ENCODE data around the gene ZBTB7B.
A peak's percentile ranks its signal among the peaks of the same experiment; 100 is the strongest.

Gene ZBTB7B

GRCh38 chr1:155057788-155058211, 55.2 kb downstream of the ZBTB7B start:
- no peak overlapping the region for H3K4me3 Mint-ChIP-seq
- H3K9me3 Mint-ChIP-seq = no peaks in the 10 kb centered on the region
- peaks cover 44% of the 10 kb centered on the region for H3K4me1 Mint-ChIP-seq (ENCODE audit: low read depth)
- no peak overlapping the region for H3K27ac Mint-ChIP-seq
- peaks cover 2% of the 10 kb centered on the region for H3K27me3 Mint-ChIP-seq
- intact Hi-C loops (cut with micrococcal nuclease) = no loop called here
- H3K36me3 Mint-ChIP-seq (ENCODE audit: low read depth) = peaks cover 99% of the 10 kb centered on the region

DNA sequence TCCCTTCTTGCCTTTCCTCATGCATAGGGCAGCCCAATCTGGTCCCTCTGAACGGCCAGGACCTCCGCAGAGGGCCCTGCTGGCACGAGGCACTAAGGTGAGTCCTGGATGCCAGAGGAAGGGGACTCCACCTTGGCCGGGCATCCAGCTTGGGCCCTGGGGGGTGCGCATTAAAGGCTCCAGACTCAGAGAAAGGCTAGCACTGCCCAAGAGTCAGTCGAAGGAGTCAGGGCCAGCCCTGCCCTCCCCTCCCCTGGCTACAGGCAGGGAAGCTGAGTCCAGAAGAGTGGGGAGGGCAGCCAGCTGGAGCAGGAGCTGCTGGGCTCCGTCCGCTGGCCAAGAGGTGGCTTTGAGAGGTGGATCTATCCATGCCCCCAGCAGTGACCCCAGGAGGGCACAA, 58.1 kb downstream of the ZBTB7B start:
- peaks cover 60% of the 10 kb centered on the region for H3K4me1 Mint-ChIP-seq (ENCODE audit: low read depth)
- H3K27me3 Mint-ChIP-seq = peaks cover 9% of the 10 kb centered on the region
- intact Hi-C loops (cut with micrococcal nuclease) = loop anchor here (1.0 kb wide), 1 partner anchor 15 kb away; no protein-coding TSS in a partner anchor
- H3K27ac Mint-ChIP-seq = no peak overlapping the region
- H3K4me3 Mint-ChIP-seq = no peak overlapping the region
- no peaks in the 10 kb centered on the region for H3K9me3 Mint-ChIP-seq
- H3K36me3 Mint-ChIP-seq (ENCODE audit: low read depth) = peaks cover 78% of the 10 kb centered on the region

GRCh38 chr1:155061381-155062150, 59.0 kb downstream of the ZBTB7B start:
- intact Hi-C loops (cut with micrococcal nuclease) = loop anchor here (1.0 kb wide), 1 partner anchor 16 kb away; no protein-coding TSS in a partner anchor
- Mint-ChIP-seq H3K27ac (no peak overlapping the region), H3K36me3 (ENCODE audit: low read depth) (peaks cover 78% of the 10 kb centered on the region), H3K4me1 (ENCODE audit: low read depth) (peaks cover 60% of the 10 kb centered on the region), H3K4me3 (no peak overlapping the region), H3K9me3 (no peaks in the 10 kb centered on the region), H3K27me3 (peaks cover 9% of the 10 kb centered on the region)

DNA sequence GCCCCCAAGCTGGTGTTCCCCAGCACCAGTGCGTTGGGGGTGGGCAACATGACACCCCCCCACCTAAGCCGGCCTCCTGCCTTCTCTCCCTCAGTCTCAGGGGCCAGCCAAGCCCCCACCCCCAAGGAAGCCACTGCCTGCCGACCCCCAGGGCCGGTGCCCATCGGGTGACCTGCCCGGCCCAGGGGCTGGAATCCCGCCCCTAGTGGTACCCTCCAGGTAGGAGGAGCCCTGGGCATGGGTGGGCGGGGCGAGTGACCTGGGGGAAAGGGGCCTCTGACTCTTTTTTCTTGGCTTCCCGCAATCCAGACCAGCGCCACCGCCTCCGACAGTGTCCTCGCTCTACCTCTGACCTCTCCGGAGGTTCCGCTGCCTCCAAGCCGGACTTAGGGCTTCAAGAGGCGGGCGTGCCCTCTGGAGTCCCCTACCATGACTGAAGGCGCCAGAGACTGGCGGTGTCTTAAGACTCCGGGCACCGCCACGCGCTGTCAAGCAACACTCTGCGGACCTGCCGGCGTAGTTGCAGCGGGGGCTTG, 59.6 kb downstream of the ZBTB7B start:
- Mint-ChIP-seq H3K9me3 (no peaks in the 10 kb centered on the region), H3K27me3 (peaks cover 12% of the 10 kb centered on the region), H3K27ac (no peak overlapping the region), H3K4me1 (ENCODE audit: low read depth) (peaks cover 67% of the 10 kb centered on the region), H3K36me3 (ENCODE audit: low read depth) (peaks cover 78% of the 10 kb centered on the region), H3K4me3 (no peak overlapping the region)
- intact Hi-C loops (cut with micrococcal nuclease) = no loop called here

- intact Hi-C loops (cut with micrococcal nuclease) = loop anchor here (1.0 kb wide), 1 partner anchor 21 kb away; no protein-coding TSS in a partner anchor
- H3K27ac Mint-ChIP-seq = peak overlapping the region; percentile 68
- H3K9me3 Mint-ChIP-seq = no peaks in the 10 kb centered on the region
- peaks cover 68% of the 10 kb centered on the region for H3K4me1 Mint-ChIP-seq (ENCODE audit: low read depth)
- peak overlapping the region; percentile 84 for H3K4me3 Mint-ChIP-seq
- H3K36me3 Mint-ChIP-seq (ENCODE audit: low read depth) = peaks cover 78% of the 10 kb centered on the region
- H3K27me3 Mint-ChIP-seq = peaks cover 12% of the 10 kb centered on the region
Measured at GRCh38 chr1:155062702-155063411, 60.3 kb downstream of the ZBTB7B start.

DNA sequence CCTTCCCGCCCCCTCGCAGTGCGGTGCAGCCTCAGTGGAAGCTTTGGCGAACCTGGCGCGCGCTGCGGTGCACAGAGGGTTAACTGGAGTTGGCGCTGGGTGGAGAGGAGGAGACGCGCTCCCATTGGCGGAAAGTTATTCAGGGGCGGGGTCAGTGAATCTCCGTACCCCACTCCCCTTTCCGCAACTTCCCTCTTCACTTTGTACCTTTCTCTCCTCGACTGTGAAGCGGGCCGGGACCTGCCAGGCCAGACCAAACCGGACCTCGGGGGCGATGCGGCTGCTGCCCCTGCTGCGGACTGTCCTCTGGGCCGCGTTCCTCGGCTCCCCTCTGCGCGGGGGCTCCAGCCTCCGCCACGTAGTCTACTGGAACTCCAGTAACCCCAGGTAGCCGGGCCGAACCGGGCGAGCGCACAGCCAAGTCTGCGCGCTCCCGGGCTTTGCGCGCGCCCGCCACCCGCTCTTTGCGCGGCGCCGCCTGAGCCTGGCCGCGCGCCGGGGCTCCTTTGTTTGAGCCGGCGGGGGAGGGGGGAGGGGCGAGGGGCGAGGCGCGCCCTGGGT, 61.0 kb downstream of the ZBTB7B start, which contains the start of gene EFNA4:
Gene EFNA4, plus strand, starts transcription at position 191 of the 561 bp plus-strand sequence. Its CDS starts 84 bp downstream, at position 275.
- Mint-ChIP-seq H3K36me3 (ENCODE audit: low read depth) (peaks cover 78% of the 10 kb centered on the region), H3K27ac (peak within 1 kb of the TSS; percentile 68), H3K9me3 (no peaks in the 10 kb centered on the region), H3K4me3 (peak within 1 kb of the TSS; percentile 84), H3K4me1 (ENCODE audit: low read depth) (peaks cover 72% of the 10 kb centered on the region), H3K27me3 (peaks cover 15% of the 10 kb centered on the region)
- intact Hi-C loops (cut with micrococcal nuclease) = loop anchor here (1.0 kb wide), 1 partner anchor 21 kb away; no protein-coding TSS in a partner anchor

GRCh38 chr1:155064111-155064831, 61.7 kb downstream of the ZBTB7B start:
- intact Hi-C loops (cut with micrococcal nuclease) = no loop called here
- Mint-ChIP-seq H3K36me3 (ENCODE audit: low read depth) (peaks cover 78% of the 10 kb centered on the region), H3K27me3 (peaks cover 15% of the 10 kb centered on the region)

GRCh38 chr1:155064832-155065429, 62.3 kb downstream of the ZBTB7B start:
- H3K9me3 Mint-ChIP-seq = no peaks in the 10 kb centered on the region
- no peak overlapping the region for H3K27ac Mint-ChIP-seq
- H3K4me1 Mint-ChIP-seq (ENCODE audit: low read depth) = peaks cover 72% of the 10 kb centered on the region
- peaks cover 76% of the 10 kb centered on the region for H3K36me3 Mint-ChIP-seq (ENCODE audit: low read depth)
- intact Hi-C loops (cut with micrococcal nuclease) = no loop called here
- H3K4me3 Mint-ChIP-seq = peak overlapping the region; percentile 84
- peaks cover 15% of the 10 kb centered on the region for H3K27me3 Mint-ChIP-seq

More at GRCh38 chr1:155064111-155064831, 61.7 kb downstream of the ZBTB7B start:
- peak overlapping the region; percentile 84 for H3K4me3 Mint-ChIP-seq
- peak overlapping the region; percentile 68 for H3K27ac Mint-ChIP-seq
- no peaks in the 10 kb centered on the region for H3K9me3 Mint-ChIP-seq
- H3K4me1 Mint-ChIP-seq (ENCODE audit: low read depth) = peaks cover 74% of the 10 kb centered on the region

DNA sequence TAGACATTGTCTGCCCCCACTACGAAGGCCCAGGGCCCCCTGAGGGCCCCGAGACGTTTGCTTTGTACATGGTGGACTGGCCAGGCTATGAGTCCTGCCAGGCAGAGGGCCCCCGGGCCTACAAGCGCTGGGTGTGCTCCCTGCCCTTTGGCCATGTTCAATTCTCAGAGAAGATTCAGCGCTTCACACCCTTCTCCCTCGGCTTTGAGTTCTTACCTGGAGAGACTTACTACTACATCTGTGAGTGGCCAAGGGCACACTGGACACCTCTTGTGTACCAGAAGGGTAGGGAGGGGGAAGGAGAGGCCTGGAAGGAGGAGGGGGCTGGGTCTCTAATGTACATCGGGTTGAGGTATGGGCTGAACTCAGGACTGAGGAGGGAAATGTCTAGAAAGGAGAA, 64.2 kb downstream of the ZBTB7B start:
- Mint-ChIP-seq H3K27ac (no peak overlapping the region), H3K9me3 (no peaks in the 10 kb centered on the region), H3K36me3 (ENCODE audit: low read depth) (peaks cover 58% of the 10 kb centered on the region), H3K4me1 (ENCODE audit: low read depth) (peaks cover 71% of the 10 kb centered on the region), H3K27me3 (peaks cover 13% of the 10 kb centered on the region), H3K4me3 (no peak overlapping the region)
- intact Hi-C loops (cut with micrococcal nuclease) = no loop called here
